NCI-H1105 treated with DMSO at 0.1 percent for 48 hours (cell line): ENCODE data around the gene TRIM28.
"Not testable (repeated sequence)": the region's sequence is repeated elsewhere in the genome, so short reads cannot be mapped to it uniquely, and the experiment has no call there.

Experiments used
- DNase-seq: peaks from one replicate; lab custom pipeline; 2025; lab: John Stamatoyannopoulos, UW

The TRIM28 gene

DNA sequence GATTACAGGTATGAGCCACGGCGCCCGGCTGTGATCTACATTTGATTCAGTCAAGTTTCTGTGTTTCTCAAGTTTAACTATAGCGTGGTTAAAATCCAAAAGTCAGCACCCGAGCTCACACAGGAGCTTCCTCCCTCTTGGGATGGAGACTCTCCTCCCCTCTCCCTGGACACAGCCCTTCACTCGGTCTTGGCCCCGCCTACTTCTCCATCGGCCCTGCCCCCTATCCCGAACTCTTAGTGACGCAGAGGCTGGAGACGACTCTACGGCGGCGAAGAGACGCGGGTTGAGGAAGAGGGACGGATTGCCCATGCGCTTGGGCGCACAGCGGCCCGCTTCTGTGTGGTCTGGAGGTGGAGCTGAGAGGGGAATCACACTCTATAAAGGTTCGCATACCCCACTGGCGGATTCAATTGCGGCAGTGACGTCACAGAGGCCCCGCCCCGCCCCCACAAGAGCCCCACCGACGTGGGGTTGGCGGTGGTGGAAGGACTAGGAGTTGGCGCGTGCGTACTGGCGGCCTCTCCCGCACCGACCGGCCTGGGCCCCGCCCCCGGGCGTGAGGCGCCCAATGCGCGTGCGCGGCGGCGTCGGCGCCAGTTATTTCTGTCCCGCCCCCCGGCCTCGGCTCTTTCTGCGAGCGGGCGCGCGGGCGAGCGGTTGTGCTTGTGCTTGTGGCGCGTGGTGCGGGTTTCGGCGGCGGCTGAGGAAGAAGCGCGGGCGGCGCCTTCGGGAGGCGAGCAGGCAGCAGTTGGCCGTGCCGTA lies at the start of gene TRIM28:
Gene TRIM28, plus strand, starts transcription at position 239 of the 765 bp plus-strand sequence. CDS start 694 bp downstream, outside the sequence.
- no peak for DNase-seq

DNA sequence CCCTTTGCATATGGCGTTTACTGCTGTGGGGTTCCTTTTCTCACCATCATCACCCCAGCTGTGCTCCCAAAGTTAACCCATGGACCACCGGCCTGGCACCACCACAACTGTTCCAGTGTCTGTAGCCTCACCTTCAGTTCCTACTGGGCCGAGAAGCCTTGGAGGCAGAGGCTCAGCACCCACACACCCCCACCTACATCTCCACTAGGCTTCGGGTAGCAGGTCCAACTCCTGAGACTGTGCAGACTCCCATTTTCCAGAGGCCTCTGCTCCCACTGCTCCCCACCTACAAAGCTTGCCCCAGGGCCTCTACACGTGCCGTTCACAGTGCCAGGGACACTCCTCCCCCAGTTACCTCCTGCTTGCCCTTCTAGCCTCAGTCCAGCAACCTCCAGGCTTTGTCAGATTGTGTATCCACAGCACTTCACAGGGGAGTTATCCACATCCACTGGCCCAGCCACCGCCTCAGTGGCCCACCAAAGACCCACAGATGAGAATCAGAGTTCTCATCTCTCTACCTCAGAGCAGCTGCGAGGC lies 46.2 kb upstream of the TRIM28 start:
- DNase-seq = no peak

DNA sequence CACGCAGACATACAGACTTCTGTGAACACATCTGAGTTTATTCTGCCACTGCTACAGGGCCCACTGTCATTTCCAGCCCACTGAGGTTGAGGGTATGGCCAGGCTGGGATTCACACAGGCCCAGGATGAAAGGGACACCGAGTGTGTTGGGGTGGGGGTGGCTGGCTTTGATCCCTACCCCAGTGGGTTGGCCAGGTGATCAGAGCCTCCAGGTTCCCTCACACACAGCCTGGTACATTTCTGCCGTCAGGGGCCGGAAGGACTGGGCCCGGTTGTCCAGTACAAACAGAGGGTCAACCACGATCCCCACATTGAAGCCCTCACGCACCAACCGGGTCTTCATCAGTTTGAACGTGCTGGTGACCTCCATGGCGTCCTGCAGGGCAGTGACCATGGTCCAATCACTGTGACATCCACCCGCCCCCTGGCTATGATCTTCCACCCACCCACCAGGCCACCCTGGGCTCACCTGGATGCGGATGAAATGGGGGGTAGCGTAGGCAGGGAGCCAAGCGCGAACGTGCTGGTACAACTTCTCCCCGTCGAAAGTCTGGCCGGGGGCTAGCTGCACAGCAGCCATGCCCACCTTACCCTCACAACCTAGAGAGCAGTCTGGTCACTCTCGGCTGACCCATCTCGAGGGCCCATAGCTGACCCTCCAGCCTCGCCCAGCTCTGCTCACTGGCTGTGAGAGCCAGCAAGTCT lies 45.4 kb upstream of the TRIM28 start:
- DNase-seq = no peak

DNA sequence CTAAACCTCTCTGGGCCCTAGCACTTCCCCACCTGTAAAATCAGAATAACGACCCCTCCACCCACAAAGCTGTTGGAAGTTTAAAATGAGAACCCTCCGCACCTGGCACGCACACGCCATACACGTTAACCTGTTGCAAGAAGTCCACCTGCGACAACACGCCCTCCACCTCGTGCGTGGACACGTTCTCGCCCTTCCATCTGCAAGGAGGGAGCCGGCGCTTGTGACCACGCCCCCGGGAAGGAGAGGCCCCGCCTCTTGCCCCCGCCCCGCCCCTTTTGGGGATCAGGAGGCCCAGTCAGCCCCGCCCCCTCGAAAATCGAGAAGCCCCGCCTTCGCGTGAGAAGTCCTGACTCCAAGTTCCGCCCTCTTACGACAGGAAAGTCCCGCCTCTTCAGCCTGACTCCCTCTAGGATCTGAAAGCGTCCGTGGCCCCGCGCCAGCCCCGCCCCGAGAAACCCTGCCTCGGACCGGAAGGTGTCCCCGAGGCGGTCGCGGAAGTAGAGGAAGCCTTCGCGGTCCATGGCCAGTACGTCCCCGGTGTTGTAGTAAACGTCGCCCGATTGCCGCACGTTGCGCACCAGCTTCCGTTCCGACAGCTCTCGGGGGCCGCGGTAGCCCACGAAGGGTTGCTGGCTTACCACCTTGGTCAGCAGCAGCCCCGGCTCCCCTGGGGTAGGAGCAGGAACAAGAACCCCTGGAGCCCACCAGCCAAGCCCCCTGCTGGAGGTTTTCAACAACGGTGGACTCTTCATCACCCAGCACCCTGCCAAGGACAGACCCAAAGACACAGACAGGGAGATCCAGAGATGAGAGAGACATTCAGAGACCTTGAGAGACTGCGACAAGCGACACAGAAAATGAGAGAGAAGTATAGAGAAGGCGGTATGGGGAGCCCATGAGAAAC lies 44.6 kb upstream of the TRIM28 start:
- peak; percentile 87 for DNase-seq

DNA sequence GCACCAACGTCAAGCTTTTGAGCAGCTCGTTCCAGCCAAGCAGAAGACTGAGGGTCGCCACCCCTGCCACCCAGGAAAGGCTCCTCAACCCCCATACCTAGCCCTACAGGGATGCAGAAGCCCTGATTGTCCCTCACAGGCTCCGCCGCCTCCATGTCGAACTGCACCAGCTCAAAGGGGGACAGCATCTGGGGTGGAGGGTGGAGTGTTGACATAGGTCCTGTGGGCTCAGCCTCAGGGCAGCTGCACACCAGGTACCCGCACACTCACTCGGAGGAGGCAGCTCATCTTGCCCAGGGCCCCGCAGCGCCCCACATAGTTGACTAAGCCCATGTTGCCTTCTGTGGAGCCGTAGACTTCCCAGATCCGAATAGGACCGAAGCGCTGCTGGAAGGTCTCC lies 43.6 kb upstream of the TRIM28 start:
- no peak for DNase-seq

DNA sequence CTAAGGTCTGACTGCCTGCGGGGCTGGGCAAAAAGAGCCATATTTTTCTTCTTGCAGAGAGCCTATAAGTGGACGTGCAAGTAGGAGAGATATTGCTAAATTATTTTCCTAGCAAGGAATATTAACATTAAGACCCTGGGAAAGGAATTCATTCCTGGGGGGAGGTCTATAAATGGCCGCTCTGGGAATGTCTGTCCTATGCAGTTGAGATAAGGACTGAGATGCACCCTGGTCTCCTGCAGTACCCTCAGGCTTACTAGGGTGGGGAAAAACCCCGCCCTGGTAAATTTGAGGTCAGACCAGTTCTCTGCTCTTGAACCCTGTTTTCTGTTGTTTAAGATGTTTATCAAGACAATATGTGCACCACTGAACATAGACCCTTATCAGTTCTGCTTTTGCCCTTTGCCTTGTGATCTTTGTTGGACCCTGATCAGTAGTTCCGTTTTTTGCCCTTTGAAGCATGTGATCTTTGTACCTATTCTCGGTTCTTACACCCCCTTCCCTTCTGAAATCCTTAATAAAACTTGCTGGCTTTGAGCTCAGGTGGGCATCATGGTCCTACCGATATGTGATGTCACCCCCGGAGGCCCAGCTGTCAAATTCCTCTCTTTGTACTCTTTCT lies 36.2 kb upstream of the TRIM28 start:
- not testable (repeated sequence) for DNase-seq

DNA sequence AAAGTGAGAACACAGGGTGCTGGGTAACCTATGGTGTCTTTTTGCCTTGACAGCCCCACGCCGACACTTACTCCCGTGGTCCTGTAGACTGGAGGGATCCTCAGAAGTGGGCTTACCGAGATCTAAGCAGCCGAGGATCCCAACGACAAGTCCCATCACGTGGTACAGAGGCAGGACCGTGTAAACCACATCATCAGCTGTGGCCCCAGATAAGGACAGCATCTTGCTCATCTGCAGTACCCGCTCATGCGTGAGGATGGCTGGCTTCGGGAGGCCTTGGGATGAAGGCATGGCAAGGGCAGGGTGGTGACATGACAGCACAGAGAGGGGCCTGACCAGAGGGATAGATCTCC lies 34.2 kb upstream of the TRIM28 start:
- no peak for DNase-seq

DNA sequence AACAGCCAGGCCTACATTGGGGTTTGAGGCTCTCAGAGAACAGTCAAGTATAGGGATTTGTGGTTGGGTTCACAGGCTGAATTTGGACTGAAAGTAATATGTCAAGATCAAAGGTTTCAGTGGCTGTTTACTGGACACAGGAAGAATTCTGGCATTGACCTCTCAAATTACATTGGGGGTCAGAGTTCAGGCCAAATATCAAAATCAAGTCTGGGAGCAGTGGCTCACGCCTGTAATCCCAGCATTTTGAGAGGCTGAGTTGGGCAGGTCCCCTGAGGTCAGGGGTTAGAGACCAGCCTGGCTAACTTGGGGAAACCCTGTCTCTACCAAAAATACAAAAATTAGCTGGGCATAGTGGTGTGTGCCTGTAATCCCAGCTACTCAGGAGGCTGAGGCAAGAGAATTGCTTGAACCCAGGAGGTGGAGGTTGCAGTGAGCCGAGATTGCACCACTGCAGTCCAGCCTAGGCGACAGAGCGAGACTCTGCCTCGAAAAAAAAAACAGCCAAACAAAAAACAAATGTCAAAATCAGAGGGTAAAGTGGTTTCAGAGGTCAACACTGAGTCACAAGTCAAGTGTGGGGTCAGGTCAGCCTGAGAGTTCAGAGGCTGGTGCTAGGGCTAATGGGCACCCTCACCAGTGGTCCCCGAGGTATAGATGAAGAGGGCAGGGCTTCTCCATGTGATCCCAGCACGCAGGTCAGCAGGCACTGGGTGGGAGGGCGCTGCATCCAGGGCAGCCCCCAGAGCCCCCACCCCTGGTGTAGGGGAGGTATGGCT lies 33.6 kb upstream of the TRIM28 start:
- DNase-seq = no peak

DNA sequence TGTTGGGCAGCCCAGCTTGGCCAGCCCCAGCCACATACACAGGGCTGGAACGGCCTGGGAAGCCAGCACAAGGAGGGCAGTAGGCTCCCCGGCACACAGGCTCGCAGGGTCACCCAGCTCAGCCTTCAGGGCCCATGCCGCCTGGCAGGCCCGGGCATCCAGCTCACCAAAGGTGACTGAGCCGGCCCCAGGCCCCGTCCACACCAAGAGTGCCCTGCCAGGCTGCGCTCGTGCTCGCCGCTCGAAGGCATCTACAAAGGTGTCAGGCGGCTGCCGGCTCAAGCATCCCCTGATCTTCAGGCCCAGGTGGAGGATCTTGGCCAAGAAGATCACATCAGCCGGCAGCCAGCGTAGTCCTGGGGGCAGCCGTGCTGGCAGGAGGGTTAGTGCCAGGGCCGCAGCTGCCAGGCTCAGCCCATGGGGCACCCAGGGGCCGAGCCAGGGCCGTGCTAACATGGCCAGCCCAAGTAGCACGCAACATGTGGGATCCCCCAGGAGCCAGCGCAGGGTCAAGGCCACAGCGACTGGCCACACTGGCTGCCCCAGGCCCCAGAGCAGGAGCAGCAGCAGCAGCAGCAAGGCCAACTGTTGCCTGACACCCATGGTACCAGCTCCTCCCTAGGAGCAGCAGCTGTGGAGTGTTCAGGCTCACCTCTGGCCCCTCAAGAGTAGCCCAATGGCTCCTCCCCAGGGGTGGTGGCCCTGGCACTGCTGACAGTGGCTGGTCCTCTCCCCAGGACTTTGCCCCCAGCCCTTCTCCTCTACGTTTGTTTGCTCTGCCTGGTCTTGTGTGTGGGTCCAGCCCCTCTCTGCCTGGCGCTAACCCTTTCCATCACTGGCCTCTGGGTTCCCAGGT lies 32.3 kb upstream of the TRIM28 start, which contains the start of gene SLC27A5:
Gene SLC27A5, minus strand, starts transcription at position 640 of the 856 bp plus-strand sequence. Its CDS starts 37 bp downstream, at position 603.
- DNase-seq = no peak

DNA sequence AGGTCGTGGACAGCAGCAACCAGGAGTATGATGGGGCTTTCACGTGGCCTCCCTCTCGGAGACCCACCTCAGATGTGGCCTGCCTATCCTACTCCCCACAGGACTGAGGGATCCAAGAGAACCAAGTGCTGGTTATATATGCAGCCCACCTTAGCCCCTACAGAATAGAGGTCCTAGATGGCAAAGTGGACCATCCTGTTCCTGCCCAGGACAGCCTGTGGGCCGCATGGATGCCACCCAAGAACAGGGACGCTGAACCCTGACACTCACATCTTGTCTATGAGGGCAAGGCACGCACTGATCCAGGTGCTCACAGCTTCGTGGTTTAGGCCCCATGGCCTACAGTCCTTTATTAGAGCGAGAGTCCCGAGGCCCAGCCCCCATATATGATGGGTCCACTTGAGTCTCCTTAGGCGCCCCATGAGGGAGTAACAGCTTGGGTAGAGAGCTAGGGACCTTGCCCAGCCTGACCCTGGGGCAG lies 30.6 kb upstream of the TRIM28 start:
- no peak for DNase-seq

DNA sequence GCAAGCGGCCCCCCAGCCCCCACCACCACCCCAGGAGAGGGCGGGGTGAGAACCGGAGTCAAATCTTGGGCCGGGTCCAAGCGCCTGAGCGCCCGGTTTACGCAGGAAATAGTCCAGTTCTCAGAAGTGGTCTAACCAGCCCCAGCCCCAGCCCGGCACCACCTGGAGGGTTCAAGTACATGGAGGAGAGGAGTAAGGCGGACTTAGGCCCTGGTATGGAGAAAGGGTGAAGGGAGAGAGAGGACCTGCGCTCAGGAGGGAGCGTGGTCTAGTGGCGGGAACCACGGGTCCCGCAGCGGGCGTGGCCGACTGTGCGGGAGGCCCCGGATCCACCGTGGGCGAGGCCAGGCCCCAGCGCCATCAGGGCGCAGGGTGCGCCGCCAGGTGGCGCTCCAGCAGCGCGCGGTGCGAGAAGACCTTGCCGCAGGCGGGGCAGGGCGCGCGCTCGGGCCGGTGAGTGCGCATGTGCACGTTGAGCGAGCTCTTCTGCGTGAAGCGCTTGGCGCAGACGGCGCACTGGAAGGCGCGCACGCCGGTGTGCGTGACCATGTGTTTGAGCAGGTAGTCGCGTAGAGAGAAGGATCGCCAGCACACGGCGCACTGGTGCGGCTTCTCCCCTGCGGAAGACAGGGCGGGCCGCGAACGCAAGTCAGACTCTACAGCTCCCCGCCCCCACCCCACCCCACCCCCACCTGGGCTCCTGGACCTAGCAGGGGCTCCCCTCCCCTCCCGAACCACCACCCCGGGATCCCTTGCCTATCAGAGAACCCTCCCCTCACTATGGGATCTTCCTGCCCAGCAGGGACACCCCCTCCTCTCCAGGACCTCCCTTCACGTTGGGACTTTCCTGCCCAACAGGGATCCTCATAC lies 29.9 kb upstream of the TRIM28 start:
- DNase-seq = peak; percentile 84

DNA sequence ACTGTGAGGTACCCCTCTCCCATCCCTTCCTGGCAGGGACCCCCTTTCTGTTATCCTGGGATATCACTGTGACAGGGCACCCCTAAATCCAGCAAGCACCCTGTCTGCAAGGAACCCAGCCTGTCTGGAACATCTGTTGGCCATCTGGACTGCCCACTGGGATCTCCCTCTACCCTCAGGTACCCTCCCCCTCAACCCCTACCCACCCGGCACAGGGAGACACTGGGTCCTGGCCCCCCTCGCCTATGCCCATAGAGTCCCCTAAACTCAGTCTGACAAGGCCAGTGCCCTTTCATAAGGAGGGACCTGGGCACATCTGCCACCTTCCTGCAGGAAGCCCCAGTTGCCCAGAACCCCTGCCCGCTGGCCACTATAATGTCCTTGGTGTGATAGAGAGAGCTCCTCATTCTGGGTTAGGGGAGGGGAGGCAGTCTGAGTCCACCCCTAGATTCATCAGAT lies 29.3 kb upstream of the TRIM28 start:
- no peak for DNase-seq

DNA sequence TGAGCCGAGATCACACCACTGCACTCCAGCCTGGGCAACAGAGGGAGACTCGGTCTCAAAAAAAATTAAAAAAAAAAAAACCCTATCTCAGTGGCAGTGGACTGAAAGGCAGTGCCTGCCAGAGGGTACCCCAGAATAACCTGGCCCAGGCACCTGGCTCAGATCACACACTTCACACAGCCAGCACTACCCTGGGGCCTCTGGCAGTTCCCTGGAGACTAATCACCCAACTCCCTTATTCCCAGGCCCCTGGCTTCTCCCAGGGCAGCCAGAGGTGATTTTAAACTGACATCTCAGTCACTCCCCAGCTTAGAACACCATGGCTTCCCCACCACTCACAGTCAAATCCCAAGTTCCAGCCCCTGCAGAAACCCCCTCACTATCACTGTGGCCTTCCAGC lies 28.6 kb upstream of the TRIM28 start:
- DNase-seq = no peak

DNA sequence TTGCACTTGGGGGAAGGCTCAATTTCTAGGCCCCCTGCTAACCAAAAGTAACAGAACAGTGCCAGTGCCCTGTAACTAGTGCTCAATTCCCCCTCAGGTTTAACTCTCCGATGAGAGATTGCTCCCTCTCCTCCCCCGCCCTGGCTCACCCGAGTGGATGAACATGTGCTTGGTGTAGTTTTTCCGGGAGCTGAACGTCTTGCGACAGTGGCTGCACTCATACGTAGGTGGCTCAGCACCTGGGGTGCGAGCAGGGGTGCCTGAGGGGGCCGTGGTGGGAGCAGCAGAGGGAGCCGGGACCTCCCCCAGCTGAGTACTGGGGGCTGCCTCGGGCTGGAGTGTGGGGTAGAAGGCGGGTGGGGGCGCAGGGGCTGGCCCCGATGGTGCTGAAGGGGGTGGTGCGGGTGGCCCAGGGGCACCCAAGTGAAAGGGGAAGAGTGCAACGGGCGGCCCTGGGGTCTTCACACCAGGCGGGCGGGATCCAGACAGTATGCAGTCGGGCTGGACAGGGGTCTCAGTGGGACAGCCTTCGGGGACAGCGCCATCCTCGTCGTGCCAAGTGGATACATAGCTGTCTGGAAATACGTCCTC lies 27.5 kb upstream of the TRIM28 start:
- DNase-seq = no peak

DNA sequence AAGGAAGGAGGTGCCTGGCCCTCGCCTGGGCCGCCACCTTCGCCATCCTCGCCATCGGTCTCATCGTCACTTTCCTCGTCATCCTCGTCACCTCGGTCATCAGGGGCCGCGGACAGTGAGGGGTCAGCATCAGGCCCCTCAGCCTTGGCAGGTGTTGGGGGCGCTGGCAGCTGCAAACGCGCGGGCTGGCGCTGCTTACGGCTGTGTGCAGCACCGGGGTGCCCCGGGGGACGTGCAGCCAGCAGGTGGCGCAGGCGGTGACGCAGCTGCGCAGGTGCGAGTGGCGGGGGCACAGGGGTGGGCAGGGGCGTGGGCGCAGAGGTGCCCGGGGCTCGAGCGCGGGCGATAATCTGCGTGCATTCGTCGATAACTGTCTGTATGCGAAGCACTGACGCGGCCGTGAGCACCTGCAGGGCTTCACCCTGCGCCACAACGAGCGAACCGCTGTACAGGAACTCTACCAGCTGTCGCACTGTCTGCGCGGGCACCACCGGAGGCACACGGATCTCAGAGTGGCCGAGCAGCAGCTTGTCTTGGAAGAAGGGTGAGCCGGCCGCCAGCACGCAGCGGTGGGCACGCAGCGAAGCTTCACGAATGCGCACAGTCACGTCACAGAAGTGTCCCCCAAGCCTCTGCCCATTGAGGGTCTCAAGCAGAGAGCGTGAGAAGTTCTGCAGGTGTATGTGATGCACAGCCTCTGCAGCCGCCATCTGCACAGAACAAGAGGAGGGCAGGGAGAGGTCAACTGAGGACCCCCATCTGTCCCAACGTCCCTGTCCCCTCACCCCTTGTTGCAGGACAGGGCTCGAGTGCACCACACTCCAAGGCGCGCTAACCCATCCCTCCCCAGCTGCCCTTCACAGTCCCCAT lies 26.7 kb upstream of the TRIM28 start:
- DNase-seq = no peak

DNA sequence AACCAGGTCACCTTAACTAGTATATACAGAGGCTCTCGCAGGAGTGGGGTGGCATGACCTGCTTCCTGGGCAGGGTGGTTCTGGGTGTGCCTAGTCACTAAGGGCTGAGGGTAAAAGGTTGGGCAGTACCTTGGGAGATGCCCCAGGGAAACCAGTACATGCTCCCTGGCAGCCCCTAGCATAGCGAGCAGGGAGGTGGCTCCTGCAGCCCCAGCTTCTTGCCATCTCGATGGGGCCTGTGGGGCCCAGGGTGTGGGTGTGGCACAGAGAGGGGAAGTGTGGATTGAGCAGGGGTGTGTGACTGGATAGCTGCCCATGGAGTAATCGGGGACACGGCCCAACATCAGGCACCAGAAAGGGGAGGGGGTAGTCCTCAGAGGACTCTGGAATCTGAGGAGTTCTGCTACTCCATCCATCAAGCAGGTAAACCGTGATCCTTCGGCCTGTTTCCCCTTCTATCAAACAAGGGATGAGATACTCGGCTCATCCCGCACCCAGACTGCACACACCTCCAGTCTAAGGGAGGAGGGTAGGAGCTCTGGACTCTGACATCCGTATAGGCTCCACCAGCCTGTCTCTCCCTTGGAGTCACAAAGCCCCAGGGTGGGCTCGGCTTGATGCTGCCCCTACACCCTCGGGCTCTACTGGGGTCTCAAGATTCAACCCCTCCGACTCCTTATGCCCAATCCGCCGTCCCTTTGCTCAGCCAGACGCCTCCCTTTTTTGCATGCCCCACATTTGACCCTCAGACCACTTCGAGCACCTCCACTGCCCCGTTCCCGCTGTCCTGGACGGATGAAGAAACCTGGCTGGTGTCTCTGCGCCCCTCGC lies 25.4 kb upstream of the TRIM28 start:
- DNase-seq = no peak

DNA sequence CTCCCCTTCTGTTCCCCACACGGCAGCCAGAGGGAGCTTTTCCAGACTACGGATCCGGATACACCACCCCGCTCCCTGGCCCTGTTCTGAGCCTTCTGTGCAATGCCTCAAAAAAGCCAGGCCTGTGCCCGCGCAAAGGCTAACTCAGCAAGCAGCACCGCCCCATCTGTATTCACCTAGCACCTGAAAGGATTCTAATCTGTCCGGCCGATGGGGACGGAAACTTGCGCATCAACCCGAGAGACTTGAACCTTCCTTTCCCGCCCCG lies 24.8 kb upstream of the TRIM28 start:
- DNase-seq = peak; percentile 46
